ENCODE data around the gene ABCB8.
"Not testable (repeated sequence)": the region's sequence is repeated elsewhere in the genome, so short reads cannot be mapped to it uniquely, and the experiment has no call there.

Gene ABCB8

GRCh38 chr7:151038951-151039849, 10.9 kb downstream of the ABCB8 start:
- peak; percentile 77 to 90 for DNase-seq

GRCh38 chr7:151039850-151040548, 11.7 kb downstream of the ABCB8 start:
- DNase-seq: no peak

GRCh38 chr7:151040616-151041375, 12.5 kb downstream of the ABCB8 start:
- DNase-seq: no peak

GRCh38 chr7:151043449-151043848, 15.2 kb downstream of the ABCB8 start:
- not testable (repeated sequence) for DNase-seq

GRCh38 chr7:151043959-151044358, 15.7 kb downstream of the ABCB8 start:
- no peak for DNase-seq

GRCh38 chr7:151045262-151045661, 17.0 kb downstream of the ABCB8 start:
- no peak for DNase-seq

- no peak for DNase-seq
Measured at GRCh38 chr7:151045967-151046366, 17.7 kb downstream of the ABCB8 start.

GRCh38 chr7:151046603-151047573, 18.6 kb downstream of the ABCB8 start:
- DNase-seq: no peak

- DNase-seq: no peak
Measured at GRCh38 chr7:151047976-151048815, 19.9 kb downstream of the ABCB8 start, which contains the start of gene ASIC3. ASIC3 (plus strand) TSS chr7:151048531; CDS start chr7:151048886, 355 bp downstream.

GRCh38 chr7:151048911-151049463, 20.7 kb downstream of the ABCB8 start:
- DNase-seq: no peak

GRCh38 chr7:151051108-151051507, 22.9 kb downstream of the ABCB8 start:
- no peak for DNase-seq

- no peak for DNase-seq
Measured at GRCh38 chr7:151053096-151053495, 24.8 kb downstream of the ABCB8 start.

GRCh38 chr7:151053751-151054150, 25.5 kb downstream of the ABCB8 start:
- no peak for DNase-seq

- no peak for DNase-seq
Measured at GRCh38 chr7:151056283-151056665, 28.0 kb downstream of the ABCB8 start.

- DNase-seq: no peak
Measured at GRCh38 chr7:151056666-151057505, 28.6 kb downstream of the ABCB8 start.

- no peak for DNase-seq
Measured at GRCh38 chr7:151057506-151057988, 29.3 kb downstream of the ABCB8 start, which contains the start of gene CDK5. CDK5 (minus strand) TSS chr7:151057897; CDS start chr7:151057848, 49 bp downstream.

GRCh38 chr7:151057989-151058780, 29.9 kb downstream of the ABCB8 start:
- DNase-seq: peak; percentile 99

- DNase-seq: no peak
Measured at GRCh38 chr7:151058781-151059366, 30.6 kb downstream of the ABCB8 start.
